ENCODE results near the gene SLC2A10.
A peak's percentile ranks its signal among the peaks of the same experiment; 100 is the strongest.

Gene SLC2A10

GRCh38 chr20:46695892-46696291 is 13.6 kb upstream of the SLC2A10 start:
- no peak overlapping the region for H3K4me3 ChIP-seq (ENCODE audit: extremely low read depth, insufficient read depth, low read length, poor library complexity, severe bottlenecking)
- WGBS, 2 experiments (ENCODE audit: insufficient coverage in 2 of 2), result 55 to 73% methylated on average over 3 of the region's 3 CpGs
- no peaks in the 10 kb centered on the region for H3K4me1 ChIP-seq (ENCODE audit: control insufficient read depth, insufficient read depth, low read length, poor library complexity, severe bottlenecking)
- peak overlapping the region; percentile 57 for H3K27ac ChIP-seq (ENCODE audit: low read depth, low read length, severe bottlenecking)
- no peaks in the 10 kb centered on the region for H3K9me3 ChIP-seq (ENCODE audit: control insufficient read depth, low read length)
- no peaks in the 10 kb centered on the region for H3K36me3 ChIP-seq (ENCODE audit: control insufficient read depth, insufficient read depth, low read length)

DNA sequence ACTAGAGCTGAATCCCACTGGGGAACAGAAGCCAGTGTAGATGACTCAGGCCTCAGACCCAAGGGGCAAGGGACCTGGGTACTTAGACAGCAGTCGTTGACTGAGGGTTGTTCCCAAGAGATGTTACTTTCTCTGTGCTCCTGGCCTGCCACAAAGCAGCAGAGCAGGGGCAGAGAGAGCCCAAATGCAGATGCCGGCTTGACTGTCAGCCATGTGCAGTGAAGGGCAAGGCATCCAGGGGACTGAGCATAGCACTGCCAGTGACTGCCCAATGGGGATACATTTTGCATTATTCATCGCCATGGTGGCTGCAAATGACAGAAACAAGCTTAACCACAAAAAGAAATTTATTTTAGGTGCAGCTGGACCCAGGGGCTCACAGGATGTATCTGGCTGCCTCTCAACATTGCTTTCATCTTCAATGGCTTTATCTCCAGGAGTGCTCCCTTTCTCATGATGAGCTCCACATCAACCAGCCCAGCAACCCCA is 12.6 kb upstream of the SLC2A10 start:
- no peak overlapping the region for H3K4me3 ChIP-seq (ENCODE audit: extremely low read depth, insufficient read depth, low read length, poor library complexity, severe bottlenecking)
- no peaks in the 10 kb centered on the region for H3K36me3 ChIP-seq (ENCODE audit: control insufficient read depth, insufficient read depth, low read length)
- no peak overlapping the region for H3K27ac ChIP-seq (ENCODE audit: low read depth, low read length, severe bottlenecking)
- H3K9me3 ChIP-seq (ENCODE audit: control insufficient read depth, low read length), result no peaks in the 10 kb centered on the region
- peaks cover 7% of the 10 kb centered on the region for H3K4me1 ChIP-seq (ENCODE audit: control insufficient read depth, insufficient read depth, low read length, poor library complexity, severe bottlenecking)
- WGBS, 2 experiments (ENCODE audit: insufficient coverage in 2 of 2), result 86 to 100% methylated on average over 2 to 3 of the region's 3 CpGs

- 78 to 91% methylated on average over 1 to 2 of the region's 2 CpGs for WGBS, 2 experiments (ENCODE audit: insufficient coverage in 2 of 2)
- no peaks in the 10 kb centered on the region for H3K36me3 ChIP-seq (ENCODE audit: control insufficient read depth, insufficient read depth, low read length)
- H3K9me3 ChIP-seq (ENCODE audit: control insufficient read depth, low read length), result no peaks in the 10 kb centered on the region
- no peak overlapping the region for H3K4me3 ChIP-seq (ENCODE audit: extremely low read depth, insufficient read depth, low read length, poor library complexity, severe bottlenecking)
- no peak overlapping the region for H3K27ac ChIP-seq (ENCODE audit: low read depth, low read length, severe bottlenecking)
- H3K4me1 ChIP-seq (ENCODE audit: control insufficient read depth, insufficient read depth, low read length, poor library complexity, severe bottlenecking), result peaks cover 7% of the 10 kb centered on the region
Observed at GRCh38 chr20:46698788-46699187, 10.7 kb upstream of the SLC2A10 start.

GRCh38 chr20:46699651-46700359 is 9.6 kb upstream of the SLC2A10 start:
- H3K4me3 ChIP-seq (ENCODE audit: extremely low read depth, insufficient read depth, low read length, poor library complexity, severe bottlenecking), result no peak overlapping the region
- peaks cover 7% of the 10 kb centered on the region for H3K4me1 ChIP-seq (ENCODE audit: control insufficient read depth, insufficient read depth, low read length, poor library complexity, severe bottlenecking)
- H3K27ac ChIP-seq (ENCODE audit: low read depth, low read length, severe bottlenecking), result no peak overlapping the region
- no peaks in the 10 kb centered on the region for H3K9me3 ChIP-seq (ENCODE audit: control insufficient read depth, low read length)
- no peaks in the 10 kb centered on the region for H3K36me3 ChIP-seq (ENCODE audit: control insufficient read depth, insufficient read depth, low read length)
- 63 to 66% methylated on average over 8 to 10 of the region's 12 CpGs for WGBS, 2 experiments (ENCODE audit: insufficient coverage in 2 of 2)

DNA sequence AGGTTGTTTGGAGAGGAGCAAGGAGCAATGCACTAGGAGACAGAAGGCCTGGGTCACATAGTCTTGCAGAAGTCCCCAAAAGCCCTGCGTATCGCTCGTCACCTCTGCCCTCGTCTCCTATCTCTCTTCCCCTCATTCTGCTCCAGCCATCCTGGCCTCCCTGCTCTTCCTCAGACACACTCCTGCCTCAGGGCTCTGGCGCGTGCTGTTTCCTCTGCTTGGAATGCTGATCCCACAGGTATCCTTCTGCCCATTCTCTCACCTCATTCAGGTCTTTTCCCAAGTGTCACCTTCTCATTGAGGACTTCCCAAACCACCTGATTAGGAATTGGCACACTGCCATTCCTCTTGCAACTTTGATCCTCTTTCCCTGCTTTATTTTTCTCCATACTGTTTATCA is 9.0 kb upstream of the SLC2A10 start:
- Histone ChIP-seq H3K4me3 (ENCODE audit: extremely low read depth, insufficient read depth, low read length, poor library complexity, severe bottlenecking) (no peak overlapping the region), H3K36me3 (ENCODE audit: control insufficient read depth, insufficient read depth, low read length) (no peaks in the 10 kb centered on the region)
- WGBS, 2 experiments (ENCODE audit: insufficient coverage in 2 of 2), result 85 to 100% methylated on average over 6 of the region's 6 CpGs

GRCh38 chr20:46701057-46701456 is 8.4 kb upstream of the SLC2A10 start:
- H3K4me3 ChIP-seq (ENCODE audit: extremely low read depth, insufficient read depth, low read length, poor library complexity, severe bottlenecking), result no peak overlapping the region
- no CpG with 5 or more reads among the region's 2 CpGs for WGBS, 2 experiments (ENCODE audit: insufficient coverage in 2 of 2)
- no peak overlapping the region for H3K27ac ChIP-seq (ENCODE audit: low read depth, low read length, severe bottlenecking)
- H3K4me1 ChIP-seq (ENCODE audit: control insufficient read depth, insufficient read depth, low read length, poor library complexity, severe bottlenecking), result peaks cover 7% of the 10 kb centered on the region
- peaks cover under 1% of the 10 kb centered on the region for H3K9me3 ChIP-seq (ENCODE audit: control insufficient read depth, low read length)
- H3K36me3 ChIP-seq (ENCODE audit: control insufficient read depth, insufficient read depth, low read length), result no peaks in the 10 kb centered on the region

More for the DNA sequence above, 9.0 kb upstream of the SLC2A10 start:
- Histone ChIP-seq H3K4me1 (ENCODE audit: control insufficient read depth, insufficient read depth, low read length, poor library complexity, severe bottlenecking) (peaks cover 7% of the 10 kb centered on the region), H3K9me3 (ENCODE audit: control insufficient read depth, low read length) (no peaks in the 10 kb centered on the region), H3K27ac (ENCODE audit: low read depth, low read length, severe bottlenecking) (no peak overlapping the region)

- WGBS, 2 experiments (ENCODE audit: insufficient coverage in 2 of 2), result 89 to 90% methylated on average over 2 to 4 of the region's 4 CpGs
- H3K27ac ChIP-seq (ENCODE audit: low read depth, low read length, severe bottlenecking), result no peak overlapping the region
Observed at GRCh38 chr20:46701556-46701955, 7.9 kb upstream of the SLC2A10 start.

GRCh38 chr20:46701986-46702385 is 7.5 kb upstream of the SLC2A10 start:
- no peak overlapping the region for H3K27ac ChIP-seq (ENCODE audit: low read depth, low read length, severe bottlenecking)
- no peak overlapping the region for H3K4me3 ChIP-seq (ENCODE audit: extremely low read depth, insufficient read depth, low read length, poor library complexity, severe bottlenecking)

More at GRCh38 chr20:46701556-46701955, 7.9 kb upstream of the SLC2A10 start:
- Histone ChIP-seq H3K9me3 (ENCODE audit: control insufficient read depth, low read length) (peaks cover 5% of the 10 kb centered on the region), H3K4me1 (ENCODE audit: control insufficient read depth, insufficient read depth, low read length, poor library complexity, severe bottlenecking) (peaks cover 7% of the 10 kb centered on the region), H3K36me3 (ENCODE audit: control insufficient read depth, insufficient read depth, low read length) (no peaks in the 10 kb centered on the region), H3K4me3 (ENCODE audit: extremely low read depth, insufficient read depth, low read length, poor library complexity, severe bottlenecking) (no peak overlapping the region)

GRCh38 chr20:46702447-46703203 is 6.8 kb upstream of the SLC2A10 start:
- Histone ChIP-seq H3K4me1 (ENCODE audit: control insufficient read depth, insufficient read depth, low read length, poor library complexity, severe bottlenecking) (peaks cover 7% of the 10 kb centered on the region), H3K27ac (ENCODE audit: low read depth, low read length, severe bottlenecking) (no peak overlapping the region), H3K36me3 (ENCODE audit: control insufficient read depth, insufficient read depth, low read length) (no peaks in the 10 kb centered on the region), H3K4me3 (ENCODE audit: extremely low read depth, insufficient read depth, low read length, poor library complexity, severe bottlenecking) (no peak overlapping the region), H3K9me3 (ENCODE audit: control insufficient read depth, low read length) (peaks cover 10% of the 10 kb centered on the region)
- WGBS, 2 experiments (ENCODE audit: insufficient coverage in 2 of 2), result 91 to 94% methylated on average over 5 to 6 of the region's 8 CpGs

More at GRCh38 chr20:46701986-46702385, 7.5 kb upstream of the SLC2A10 start:
- Histone ChIP-seq H3K4me1 (ENCODE audit: control insufficient read depth, insufficient read depth, low read length, poor library complexity, severe bottlenecking) (peaks cover 7% of the 10 kb centered on the region), H3K36me3 (ENCODE audit: control insufficient read depth, insufficient read depth, low read length) (no peaks in the 10 kb centered on the region), H3K9me3 (ENCODE audit: control insufficient read depth, low read length) (peaks cover 9% of the 10 kb centered on the region)
- WGBS, 2 experiments (ENCODE audit: insufficient coverage in 2 of 2), result 85 to 100% methylated on average over 1 to 3 of the region's 5 CpGs

DNA sequence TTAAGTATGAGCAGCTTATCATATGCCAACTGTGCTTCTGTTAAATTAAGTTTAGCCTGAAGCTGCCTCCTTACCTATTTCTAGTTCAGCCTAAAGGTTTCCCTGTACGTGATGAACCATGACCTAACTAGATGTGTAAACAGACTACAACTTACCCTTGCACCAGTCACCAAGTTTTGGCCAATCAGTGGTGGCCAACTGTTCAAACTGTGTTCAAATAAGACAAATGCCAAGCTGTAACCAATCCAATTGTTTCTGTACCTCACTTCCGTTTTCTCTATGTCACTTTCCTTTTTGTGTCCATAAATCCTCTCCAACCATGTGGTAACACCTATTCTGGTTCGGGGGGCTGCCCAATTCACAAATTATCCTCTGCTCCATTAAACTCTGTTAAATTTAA is 6.0 kb upstream of the SLC2A10 start:
- no peak overlapping the region for H3K27ac ChIP-seq (ENCODE audit: low read depth, low read length, severe bottlenecking)
- H3K4me1 ChIP-seq (ENCODE audit: control insufficient read depth, insufficient read depth, low read length, poor library complexity, severe bottlenecking), result peaks cover 7% of the 10 kb centered on the region
- H3K9me3 ChIP-seq (ENCODE audit: control insufficient read depth, low read length), result peaks cover 10% of the 10 kb centered on the region
- no peaks in the 10 kb centered on the region for H3K36me3 ChIP-seq (ENCODE audit: control insufficient read depth, insufficient read depth, low read length)
- 100% methylated on average over 2 of the region's 3 CpGs for WGBS, 2 experiments (ENCODE audit: insufficient coverage in 2 of 2)
- no peak overlapping the region for H3K4me3 ChIP-seq (ENCODE audit: extremely low read depth, insufficient read depth, low read length, poor library complexity, severe bottlenecking)

All from mesodermal cell (in vitro differentiated cells).